ENCODE data around the gene OSCP1.

OSCP1 gene

GRCh38 chr1:36457691-36458090 is 7.4 kb upstream of the OSCP1 start:
- H3K36me3 ChIP-seq (ENCODE audit: insufficient read depth, low read length), result peaks cover 65% of the 10 kb centered on the region
- H3K27me3 ChIP-seq (ENCODE audit: control insufficient read depth in 1 of 2, insufficient read depth in 2 of 2, low read length in 2 of 2), result no peaks in the 10 kb centered on the region
- H3K27ac ChIP-seq (ENCODE audit: low read depth, low read length), result no peak overlapping the region

GRCh38 chr1:36456391-36456928 is 6.2 kb upstream of the OSCP1 start:
- H3K36me3 ChIP-seq (ENCODE audit: insufficient read depth, low read length), result peaks cover 55% of the 10 kb centered on the region
- H3K9ac ChIP-seq (ENCODE audit: low read length), result no peak overlapping the region
- no peak overlapping the region for H3K4me3 ChIP-seq (ENCODE audit: low read depth in 1 of 2, low read length in 2 of 2)
- no peaks in the 10 kb centered on the region for H3K4me1 ChIP-seq (ENCODE audit: insufficient read depth, low read length)
- H3K27ac ChIP-seq (ENCODE audit: low read depth, low read length), result no peak overlapping the region
- H3K27me3 ChIP-seq (ENCODE audit: control insufficient read depth in 1 of 2, insufficient read depth in 2 of 2, low read length in 2 of 2), result no peaks in the 10 kb centered on the region
- no peaks in the 10 kb centered on the region for H3K9me3 ChIP-seq (ENCODE audit: low read length)

More at GRCh38 chr1:36457691-36458090, 7.4 kb upstream of the OSCP1 start:
- no peaks in the 10 kb centered on the region for H3K4me1 ChIP-seq (ENCODE audit: insufficient read depth, low read length)
- no peak overlapping the region for H3K4me3 ChIP-seq (ENCODE audit: low read depth in 1 of 2, low read length in 2 of 2)
- H3K9ac ChIP-seq (ENCODE audit: low read length), result no peak overlapping the region
- no peaks in the 10 kb centered on the region for H3K9me3 ChIP-seq (ENCODE audit: low read length)

GRCh38 chr1:36455386-36455785 is 5.1 kb upstream of the OSCP1 start:
- peaks cover 44% of the 10 kb centered on the region for H3K36me3 ChIP-seq (ENCODE audit: insufficient read depth, low read length)
- no peaks in the 10 kb centered on the region for H3K4me1 ChIP-seq (ENCODE audit: insufficient read depth, low read length)
- no peak overlapping the region for H3K4me3 ChIP-seq (ENCODE audit: low read depth in 1 of 2, low read length in 2 of 2)
- H3K9me3 ChIP-seq (ENCODE audit: low read length), result no peaks in the 10 kb centered on the region
- no peak overlapping the region for H3K27ac ChIP-seq (ENCODE audit: low read depth, low read length)
- no peaks in the 10 kb centered on the region for H3K27me3 ChIP-seq (ENCODE audit: control insufficient read depth in 1 of 2, insufficient read depth in 2 of 2, low read length in 2 of 2)
- H3K9ac ChIP-seq (ENCODE audit: low read length), result no peak overlapping the region

GRCh38 chr1:36453600-36454388 is 3.5 kb upstream of the OSCP1 start:
- Histone ChIP-seq H3K4me1 (ENCODE audit: insufficient read depth, low read length) (peaks cover 7% of the 10 kb centered on the region), H3K36me3 (ENCODE audit: insufficient read depth, low read length) (peaks cover 33% of the 10 kb centered on the region), H3K27ac (ENCODE audit: low read depth, low read length) (no peak overlapping the region), H3K9me3 (ENCODE audit: low read length) (no peaks in the 10 kb centered on the region), H3K9ac (ENCODE audit: low read length) (no peak overlapping the region), H3K27me3 (ENCODE audit: control insufficient read depth in 1 of 2, insufficient read depth in 2 of 2, low read length in 2 of 2) (no peaks in the 10 kb centered on the region), H3K4me3 (ENCODE audit: low read depth in 1 of 2, low read length in 2 of 2) (no peak overlapping the region)

GRCh38 chr1:36453051-36453450 is 2.8 kb upstream of the OSCP1 start:
- Histone ChIP-seq H3K27ac (ENCODE audit: low read depth, low read length) (no peak overlapping the region), H3K9ac (ENCODE audit: low read length) (no peak overlapping the region), H3K9me3 (ENCODE audit: low read length) (no peaks in the 10 kb centered on the region), H3K4me3 (ENCODE audit: low read depth in 1 of 2, low read length in 2 of 2) (no peak overlapping the region), H3K4me1 (ENCODE audit: insufficient read depth, low read length) (peaks cover 7% of the 10 kb centered on the region), H3K27me3 (ENCODE audit: control insufficient read depth in 1 of 2, insufficient read depth in 2 of 2, low read length in 2 of 2) (no peaks in the 10 kb centered on the region), H3K36me3 (ENCODE audit: insufficient read depth, low read length) (peaks cover 29% of the 10 kb centered on the region)

GRCh38 chr1:36450919-36451305 is 661 bp upstream of the OSCP1 start:
- H3K36me3 ChIP-seq (ENCODE audit: insufficient read depth, low read length), result peaks cover 12% of the 10 kb centered on the region
- H3K4me3 ChIP-seq (ENCODE audit: low read depth in 1 of 2, low read length in 2 of 2), result peak overlapping the region; percentile 59 to 91
- peak overlapping the region; percentile 78 for H3K9ac ChIP-seq (ENCODE audit: low read length)
- H3K9me3 ChIP-seq (ENCODE audit: low read length), result no peaks in the 10 kb centered on the region
- peak overlapping the region; percentile 86 for H3K27ac ChIP-seq (ENCODE audit: low read depth, low read length)
- no peaks in the 10 kb centered on the region for H3K27me3 ChIP-seq (ENCODE audit: control insufficient read depth in 1 of 2, insufficient read depth in 2 of 2, low read length in 2 of 2)
- peaks cover 7% of the 10 kb centered on the region for H3K4me1 ChIP-seq (ENCODE audit: insufficient read depth, low read length)

- no peak overlapping the region for H3K4me3 ChIP-seq (ENCODE audit: low read depth in 1 of 2, low read length in 2 of 2)
- H3K27me3 ChIP-seq (ENCODE audit: control insufficient read depth in 1 of 2, insufficient read depth in 2 of 2, low read length in 2 of 2), result no peaks in the 10 kb centered on the region
- no peaks in the 10 kb centered on the region for H3K36me3 ChIP-seq (ENCODE audit: insufficient read depth, low read length)
- H3K4me1 ChIP-seq (ENCODE audit: insufficient read depth, low read length), result peaks cover 7% of the 10 kb centered on the region
- no peak overlapping the region for H3K27ac ChIP-seq (ENCODE audit: low read depth, low read length)
- H3K9ac ChIP-seq (ENCODE audit: low read length), result no peak overlapping the region
- no peaks in the 10 kb centered on the region for H3K9me3 ChIP-seq (ENCODE audit: low read length)
These were observed 1.7 kb downstream of the OSCP1 start for GRCh38 chr1:36448530-36449056.

GRCh38 chr1:36447450-36447849 is 2.8 kb downstream of the OSCP1 start:
- H3K9ac ChIP-seq (ENCODE audit: low read length), result no peak overlapping the region
- H3K4me3 ChIP-seq (ENCODE audit: low read depth in 1 of 2, low read length in 2 of 2), result no peak overlapping the region
- H3K27me3 ChIP-seq (ENCODE audit: control insufficient read depth in 1 of 2, insufficient read depth in 2 of 2, low read length in 2 of 2), result no peaks in the 10 kb centered on the region
- no peak overlapping the region for H3K27ac ChIP-seq (ENCODE audit: low read depth, low read length)
- H3K36me3 ChIP-seq (ENCODE audit: insufficient read depth, low read length), result no peaks in the 10 kb centered on the region
- H3K9me3 ChIP-seq (ENCODE audit: low read length), result no peaks in the 10 kb centered on the region
- peaks cover 7% of the 10 kb centered on the region for H3K4me1 ChIP-seq (ENCODE audit: insufficient read depth, low read length)

GRCh38 chr1:36446746-36447145 is 3.5 kb downstream of the OSCP1 start:
- H3K36me3 ChIP-seq (ENCODE audit: insufficient read depth, low read length), result no peaks in the 10 kb centered on the region
- H3K9ac ChIP-seq (ENCODE audit: low read length), result no peak overlapping the region
- H3K9me3 ChIP-seq (ENCODE audit: low read length), result no peaks in the 10 kb centered on the region
- H3K4me3 ChIP-seq (ENCODE audit: low read depth in 1 of 2, low read length in 2 of 2), result no peak overlapping the region
- no peaks in the 10 kb centered on the region for H3K27me3 ChIP-seq (ENCODE audit: control insufficient read depth in 1 of 2, insufficient read depth in 2 of 2, low read length in 2 of 2)
- no peak overlapping the region for H3K27ac ChIP-seq (ENCODE audit: low read depth, low read length)
- peaks cover 7% of the 10 kb centered on the region for H3K4me1 ChIP-seq (ENCODE audit: insufficient read depth, low read length)

- no peaks in the 10 kb centered on the region for H3K27me3 ChIP-seq (ENCODE audit: control insufficient read depth in 1 of 2, insufficient read depth in 2 of 2, low read length in 2 of 2)
- peaks cover 7% of the 10 kb centered on the region for H3K4me1 ChIP-seq (ENCODE audit: insufficient read depth, low read length)
- H3K9me3 ChIP-seq (ENCODE audit: low read length), result no peaks in the 10 kb centered on the region
- H3K4me3 ChIP-seq (ENCODE audit: low read depth in 1 of 2, low read length in 2 of 2), result no peak overlapping the region
- H3K9ac ChIP-seq (ENCODE audit: low read length), result no peak overlapping the region
- no peak overlapping the region for H3K27ac ChIP-seq (ENCODE audit: low read depth, low read length)
- H3K36me3 ChIP-seq (ENCODE audit: insufficient read depth, low read length), result no peaks in the 10 kb centered on the region
These were observed 4.0 kb downstream of the OSCP1 start for GRCh38 chr1:36446271-36446670.

- Histone ChIP-seq H3K27ac (ENCODE audit: low read depth, low read length) (no peak overlapping the region), H3K27me3 (ENCODE audit: control insufficient read depth in 1 of 2, insufficient read depth in 2 of 2, low read length in 2 of 2) (no peaks in the 10 kb centered on the region), H3K36me3 (ENCODE audit: insufficient read depth, low read length) (peaks cover 7% of the 10 kb centered on the region), H3K4me1 (ENCODE audit: insufficient read depth, low read length) (no peaks in the 10 kb centered on the region), H3K9me3 (ENCODE audit: low read length) (no peaks in the 10 kb centered on the region), H3K9ac (ENCODE audit: low read length) (no peak overlapping the region), H3K4me3 (ENCODE audit: low read depth in 1 of 2, low read length in 2 of 2) (no peak overlapping the region)
These were observed 7.0 kb downstream of the OSCP1 start for GRCh38 chr1:36443297-36443696.

GRCh38 chr1:36442337-36442736 is 7.9 kb downstream of the OSCP1 start:
- Histone ChIP-seq H3K36me3 (ENCODE audit: insufficient read depth, low read length) (peaks cover 11% of the 10 kb centered on the region), H3K4me3 (ENCODE audit: low read depth in 1 of 2, low read length in 2 of 2) (no peak overlapping the region), H3K27me3 (ENCODE audit: control insufficient read depth in 1 of 2, insufficient read depth in 2 of 2, low read length in 2 of 2) (no peaks in the 10 kb centered on the region), H3K9ac (ENCODE audit: low read length) (no peak overlapping the region), H3K27ac (ENCODE audit: low read depth, low read length) (no peak overlapping the region), H3K4me1 (ENCODE audit: insufficient read depth, low read length) (no peaks in the 10 kb centered on the region), H3K9me3 (ENCODE audit: low read length) (no peaks in the 10 kb centered on the region)

All from muscle layer of colon (tissue), 2 donors.